Ammon's horn (tissue), 1 donor: ENCODE measurements around the gene BEST1.
"Not testable (repeated sequence)": the region's sequence is repeated elsewhere in the genome, so short reads cannot be mapped to it uniquely, and the experiment has no call there.

ENCODE experiments used
- DNase-seq: peaks from one replicate; pipeline ENCODE4 v3.0.0-alpha.2; 2016; ENCODE audit warnings: low spot score

The BEST1 gene

GRCh38 chr11:61964666-61965271, 14.6 kb downstream of the BEST1 start:
- DNase-seq: not testable (repeated sequence)

- no peak for DNase-seq
These were observed 16.6 kb downstream of the BEST1 start for GRCh38 chr11:61966734-61967115.

DNA sequence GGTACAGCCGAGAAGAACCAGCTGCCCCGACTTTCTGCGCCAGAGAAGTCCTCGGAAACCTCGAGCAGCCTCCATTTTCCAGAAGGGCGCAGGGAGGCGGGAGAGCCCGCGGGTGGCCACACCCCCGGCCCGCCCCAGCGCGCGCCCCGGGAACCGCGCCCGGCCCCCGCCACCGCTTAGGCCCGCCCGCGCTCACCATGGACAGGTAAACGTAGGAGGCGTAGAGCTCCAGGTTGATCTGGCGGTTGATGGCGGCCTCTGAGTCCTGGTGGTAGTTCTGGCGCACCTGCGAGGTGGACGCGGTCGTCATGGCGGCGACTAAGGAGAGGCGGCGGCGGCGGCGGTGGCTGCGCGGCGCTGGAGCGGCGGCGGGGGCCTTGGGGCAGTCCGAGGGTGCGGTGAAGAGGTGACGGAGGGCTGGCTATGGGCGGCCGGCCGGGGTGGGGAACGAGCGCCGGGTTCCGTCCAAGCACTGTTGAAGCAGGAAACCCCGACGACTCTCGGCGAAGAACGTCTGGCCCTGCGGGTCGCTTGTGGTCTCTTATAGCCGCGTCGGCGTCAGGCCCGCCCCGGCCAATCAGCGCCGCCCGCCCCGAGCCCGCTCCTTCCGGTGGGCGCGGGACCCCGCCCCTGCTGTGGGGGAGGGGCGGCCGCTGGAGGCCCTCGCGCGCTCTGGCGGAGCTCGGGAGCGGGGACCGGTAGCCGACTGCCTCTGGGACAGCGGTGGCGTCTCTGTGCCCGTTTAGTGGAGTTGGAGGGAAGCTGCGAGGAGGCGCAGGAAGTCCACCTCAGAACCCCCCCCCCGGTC, 17.2 kb downstream of the BEST1 start, which contains the start of gene FTH1:
Gene FTH1 (minus strand): TSS at position 519 of the 808 bp plus-strand sequence. CDS start 209 bp downstream, at position 310.
- peak; percentile 95 for DNase-seq

DNA sequence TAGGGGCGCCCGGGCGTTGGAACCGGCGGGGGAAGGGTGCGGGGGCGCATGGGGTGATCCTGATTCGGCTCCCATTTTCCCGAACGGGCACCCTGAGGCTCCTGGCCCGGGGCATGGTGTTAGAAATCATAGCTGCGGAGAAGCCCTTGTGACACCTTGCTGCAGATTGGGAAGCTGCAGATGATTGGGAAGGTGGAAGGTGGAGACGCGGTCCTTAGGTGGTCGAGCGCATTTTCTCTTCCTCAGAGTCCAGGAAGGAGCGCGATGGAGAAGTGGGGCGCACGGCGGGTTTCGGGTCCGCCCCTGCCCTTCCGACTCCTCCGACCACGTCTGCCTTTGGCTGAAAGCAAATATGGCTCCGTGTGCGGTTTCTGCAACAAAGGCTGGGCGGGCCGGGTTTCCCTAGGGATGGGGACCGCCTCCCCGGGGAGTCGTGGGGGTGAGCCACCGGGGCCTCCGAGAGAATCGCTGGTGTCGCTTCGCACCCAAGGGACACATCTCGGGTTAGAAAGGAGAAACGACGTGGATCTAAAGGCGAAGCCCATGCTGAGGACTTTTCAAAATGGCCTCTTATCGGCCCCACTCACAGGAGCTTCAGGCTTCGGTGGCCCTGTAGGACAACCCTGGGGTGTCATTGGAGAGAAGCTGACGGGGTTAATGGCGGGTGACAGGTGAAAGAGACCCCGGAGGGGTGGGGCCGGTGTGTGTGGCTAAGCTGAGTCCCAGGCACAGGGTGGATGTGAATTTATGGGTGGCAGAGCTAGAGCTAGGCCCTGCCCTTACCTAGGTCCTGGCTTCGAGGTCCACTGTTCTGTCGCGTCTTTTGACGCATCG, 18.0 kb downstream of the BEST1 start:
- DNase-seq: no peak

GRCh38 chr11:61968758-61969390, 18.7 kb downstream of the BEST1 start:
- no peak for DNase-seq

DNA sequence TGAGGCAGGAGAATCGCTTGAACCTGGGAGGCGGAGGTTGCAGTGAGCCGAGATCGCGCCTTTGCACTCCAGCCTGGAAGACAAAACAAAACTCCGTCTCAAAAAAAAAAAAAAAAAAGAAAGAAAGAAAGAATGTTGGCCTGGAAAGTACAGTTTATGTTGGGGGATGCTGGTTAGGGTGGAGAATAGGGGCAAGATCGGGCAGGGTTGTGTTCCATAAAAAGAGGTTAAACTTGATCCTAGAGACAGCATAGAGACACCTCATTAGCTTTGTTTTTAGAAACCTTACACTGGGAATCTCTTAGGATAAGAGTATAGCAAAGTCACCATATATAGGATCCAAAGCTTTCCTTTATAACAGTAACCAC, 19.2 kb downstream of the BEST1 start:
- no peak for DNase-seq

GRCh38 chr11:61969838-61970662, 19.9 kb downstream of the BEST1 start:
- DNase-seq: no peak

DNA sequence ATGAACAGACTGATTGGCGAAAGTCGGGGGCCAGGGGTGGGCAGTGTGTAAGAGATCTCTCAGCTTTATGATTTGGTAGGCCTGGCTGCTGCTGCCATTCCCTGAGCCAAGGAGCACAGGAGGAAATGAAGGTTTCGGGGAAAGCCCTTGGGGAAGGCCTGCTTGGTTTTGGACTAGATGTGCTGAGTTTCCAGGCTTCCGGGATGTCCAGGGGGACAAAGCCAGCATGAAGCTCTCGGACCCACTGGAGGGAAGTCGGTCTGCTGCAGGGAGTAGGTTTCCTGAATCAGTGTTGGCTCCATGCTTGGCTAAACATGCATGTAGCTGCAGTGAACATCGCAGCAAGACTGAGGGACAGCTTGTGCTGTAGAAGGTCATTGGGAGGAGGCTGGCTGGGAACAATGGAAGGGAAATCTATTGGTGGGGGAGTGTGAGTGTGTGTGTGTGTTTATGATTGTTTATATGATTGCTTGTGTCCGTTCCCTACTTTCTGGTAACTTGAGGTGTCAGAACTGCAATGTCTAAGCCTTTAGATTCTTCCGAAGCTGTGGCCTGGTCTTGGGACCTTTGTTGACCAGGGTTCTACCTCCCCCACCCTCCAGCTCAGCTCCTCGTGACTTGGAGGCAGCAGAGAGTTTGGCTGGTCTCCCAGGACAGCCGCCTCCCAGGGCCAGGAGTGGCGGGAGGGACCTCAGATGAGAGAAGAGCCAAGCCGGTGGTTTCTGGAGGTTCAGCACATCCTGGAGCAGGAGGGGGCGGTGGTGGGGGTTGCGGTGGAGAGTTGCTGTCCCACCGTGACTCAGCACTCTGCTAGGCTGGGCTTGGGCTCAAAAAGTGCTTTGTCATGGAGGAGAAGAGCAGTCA, 21.3 kb downstream of the BEST1 start:
- peak; percentile 96 for DNase-seq

DNA sequence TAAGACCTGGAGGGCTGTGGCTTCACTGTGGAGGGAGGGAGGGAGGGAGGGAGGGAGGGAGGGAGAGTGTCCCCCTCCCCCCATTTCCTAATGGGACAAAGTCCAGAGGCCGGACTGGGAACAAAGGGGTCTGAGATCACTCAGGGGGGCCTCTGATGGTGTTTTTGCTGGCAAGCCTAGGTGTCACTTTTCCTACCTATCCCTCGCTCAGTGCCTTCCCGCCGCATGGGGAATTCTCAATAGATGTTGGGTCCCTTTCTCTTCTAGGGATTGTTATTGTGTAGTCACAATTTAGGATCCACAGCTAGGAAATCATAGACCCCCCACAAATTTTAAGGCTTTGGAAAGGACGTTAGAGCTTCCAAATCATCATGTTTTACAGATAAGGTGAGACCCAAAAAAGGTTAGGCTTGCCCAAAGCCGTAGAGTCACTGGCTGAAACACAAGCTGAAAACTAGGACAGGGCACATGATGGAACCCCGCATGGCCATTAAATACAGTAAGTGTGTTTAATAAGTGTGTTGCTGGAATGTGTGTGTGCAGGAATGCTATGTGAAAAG, 22.0 kb downstream of the BEST1 start:
- no peak for DNase-seq

DNA sequence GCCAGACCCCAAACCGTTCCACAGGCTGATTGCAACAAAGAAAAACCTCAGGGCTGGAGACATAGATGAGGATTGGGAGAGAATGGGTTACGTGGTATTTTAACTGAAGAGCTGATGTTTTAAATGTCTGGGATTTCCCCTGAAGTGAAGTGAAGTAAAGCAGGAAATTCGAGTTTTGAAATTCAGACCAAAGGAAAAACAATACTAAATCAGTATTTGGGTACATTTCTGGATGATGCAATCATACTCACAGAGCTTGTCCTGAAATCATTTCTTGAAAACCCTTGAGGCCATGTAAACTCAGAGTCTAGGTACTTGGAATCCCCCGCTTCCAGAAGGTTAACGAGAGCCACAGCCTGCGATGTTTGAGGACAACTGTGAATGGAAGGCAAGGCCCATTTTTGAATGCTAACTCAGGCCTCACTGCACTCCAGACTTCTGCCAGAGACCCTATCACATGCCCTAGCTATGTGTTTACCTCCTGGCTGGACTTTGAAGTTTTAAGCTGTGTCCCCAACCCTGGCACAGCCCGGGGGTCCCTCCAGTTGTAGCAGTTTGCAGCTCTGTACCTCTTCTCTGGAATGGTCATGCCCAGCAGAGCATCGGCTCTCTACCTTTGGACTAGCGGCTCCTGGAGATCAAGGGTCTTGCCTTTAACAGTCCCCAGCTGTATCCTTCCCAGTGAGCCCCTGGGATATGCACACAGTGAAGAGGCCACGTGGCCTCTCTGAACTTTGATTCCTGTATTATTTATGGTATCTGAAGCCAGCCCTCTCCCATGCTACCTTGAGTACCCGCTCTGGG, 22.7 kb downstream of the BEST1 start:
- no peak for DNase-seq

DNA sequence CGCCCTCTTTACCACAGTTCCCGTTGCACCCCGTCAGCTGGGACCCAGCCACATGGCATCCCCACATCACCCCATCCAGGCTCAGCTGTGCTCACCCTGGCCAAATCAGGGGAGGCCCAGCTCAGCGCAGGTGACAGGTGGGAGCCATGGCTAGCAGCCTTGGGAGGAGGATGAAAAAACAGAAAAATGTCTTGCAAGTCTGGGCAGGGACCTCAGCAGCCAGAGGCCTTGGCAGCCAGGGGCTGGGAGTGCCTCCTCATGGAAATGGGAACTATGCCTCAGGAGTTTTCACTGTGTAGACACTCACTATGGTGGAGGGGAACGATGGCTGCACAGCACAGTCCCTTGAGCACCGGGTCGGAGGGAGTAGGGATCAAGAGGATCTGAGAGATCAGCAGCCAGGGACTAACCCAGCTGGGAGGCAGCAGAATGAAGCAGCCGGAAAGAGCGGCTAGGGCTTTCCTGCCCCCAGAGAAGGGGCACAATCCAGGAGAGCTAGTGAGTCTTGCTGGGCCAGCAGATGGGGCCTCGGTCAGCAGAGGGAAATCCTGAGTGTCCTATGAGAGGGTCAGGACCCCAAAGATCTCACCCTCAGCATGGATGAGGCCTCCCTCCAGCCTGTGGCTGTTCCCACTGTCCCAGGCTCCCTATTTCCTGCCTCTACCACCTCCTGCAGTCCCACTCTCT, 23.5 kb downstream of the BEST1 start:
- no peak for DNase-seq

- no peak for DNase-seq
These were observed 24.8 kb downstream of the BEST1 start for GRCh38 chr11:61974766-61975631.

GRCh38 chr11:61975638-61976419, 25.7 kb downstream of the BEST1 start:
- DNase-seq: no peak

DNA sequence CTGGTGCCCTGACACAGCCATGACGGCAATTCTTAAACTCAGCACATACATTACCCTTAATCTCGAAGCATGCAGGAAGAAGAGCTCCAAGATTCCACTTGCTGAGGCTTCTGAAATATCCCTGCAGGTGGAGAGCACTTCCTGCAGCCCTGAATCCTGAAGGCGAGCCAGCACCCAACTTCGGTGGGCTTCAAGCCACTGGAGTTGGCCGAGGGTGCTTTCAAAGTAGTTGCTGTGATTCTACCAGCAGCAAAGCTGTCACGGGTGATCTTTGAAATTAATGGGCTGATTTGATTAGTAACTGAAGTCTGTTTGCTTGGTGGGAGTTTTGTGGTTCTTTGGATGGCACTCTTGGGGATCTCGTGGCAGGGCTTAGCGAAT, 26.3 kb downstream of the BEST1 start:
- no peak for DNase-seq

GRCh38 chr11:61976813-61977475, 26.8 kb downstream of the BEST1 start:
- no peak for DNase-seq
